HFFc6 (cell line): Measurements from ENCODE around the gene NOL3. TPM values are rescaled to one million over a fixed set of nuclear protein-coding genes. Genes with fewer than 3 reads are reported as not detected.

Source experiments
- DNase-seq: peaks from one replicate; pipeline ENCODE4 v3.0.0-alpha.2; 2018
- H3K27ac Mint-ChIP-seq: 2 replicates; pipeline ENCODE4 v1.8.0; 2020; ENCODE audit warnings: mild to moderate bottlenecking, mixed read lengths
- H3K27me3 Mint-ChIP-seq: 2 replicates; pipeline ENCODE4 v1.8.0; 2021; ENCODE audit warnings: mild to moderate bottlenecking, moderate library complexity, mixed read lengths; ENCODE audit not compliant: insufficient read depth
- H3K36me3 Mint-ChIP-seq: 2 replicates; pipeline ENCODE4 v1.8.0; 2021; ENCODE audit warnings: low read depth, mixed read lengths
- H3K4me1 Mint-ChIP-seq: 2 replicates; pipeline ENCODE4 v1.8.0; 2020; ENCODE audit warnings: low read depth, mixed read lengths
- H3K4me3 Mint-ChIP-seq: 2 replicates; pipeline ENCODE4 v1.8.0; 2020; ENCODE audit warnings: mild to moderate bottlenecking, moderate library complexity, mixed read lengths
- H3K9me3 Mint-ChIP-seq: 2 replicates; pipeline ENCODE4 v1.8.0; 2020; ENCODE audit warnings: mild to moderate bottlenecking, mixed read lengths
- total RNA-seq, 6 experiments: library from RNA; stranded (reverse); fragmentation: NEBNext Ultra II Directional; extraction: Animal tissue kit (Norgen Biotek cat#: 25700); gene quantifications; 2 replicates in 1 of 6; 3 replicates in 5 of 6; pipeline ENCODE4 v1.2.3, GENCODE V29; 2021
- TF ChIP-seq, protein P1 (sequence below): fragments of 200-600 bp; sonication (generic); IDR thresholded peaks from 2 replicates; pipeline ENCODE4 v1.5.0; 2021; ENCODE audit warnings: antibody characterized with exemption, mild to moderate bottlenecking

Gene NOL3
- total RNA-seq, 6 experiments from 2014 or later: 16.1 to 20.1 (median 17.7) TPM

DNA sequence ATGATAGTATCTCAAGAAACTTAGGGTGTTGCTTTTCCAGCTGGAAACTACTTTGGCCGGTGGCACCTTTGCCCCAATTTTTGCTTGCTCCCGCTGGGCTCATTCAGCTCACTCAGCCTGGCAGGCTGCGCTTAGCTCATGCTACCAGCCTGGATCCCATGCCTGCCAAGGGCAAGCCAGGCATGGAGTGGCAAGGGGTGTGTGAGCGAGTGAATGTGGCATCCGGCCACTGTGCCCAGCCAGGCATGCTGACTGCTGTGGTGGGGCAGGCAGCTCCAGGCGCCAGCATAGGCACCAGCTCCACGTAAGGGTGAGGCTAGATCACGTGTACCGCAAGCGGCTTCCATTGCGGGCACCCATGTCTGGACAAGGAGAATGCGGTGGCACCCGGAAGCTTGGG lies 28.9 kb upstream of the NOL3 start:
- TF ChIP-seq, protein P1, sequence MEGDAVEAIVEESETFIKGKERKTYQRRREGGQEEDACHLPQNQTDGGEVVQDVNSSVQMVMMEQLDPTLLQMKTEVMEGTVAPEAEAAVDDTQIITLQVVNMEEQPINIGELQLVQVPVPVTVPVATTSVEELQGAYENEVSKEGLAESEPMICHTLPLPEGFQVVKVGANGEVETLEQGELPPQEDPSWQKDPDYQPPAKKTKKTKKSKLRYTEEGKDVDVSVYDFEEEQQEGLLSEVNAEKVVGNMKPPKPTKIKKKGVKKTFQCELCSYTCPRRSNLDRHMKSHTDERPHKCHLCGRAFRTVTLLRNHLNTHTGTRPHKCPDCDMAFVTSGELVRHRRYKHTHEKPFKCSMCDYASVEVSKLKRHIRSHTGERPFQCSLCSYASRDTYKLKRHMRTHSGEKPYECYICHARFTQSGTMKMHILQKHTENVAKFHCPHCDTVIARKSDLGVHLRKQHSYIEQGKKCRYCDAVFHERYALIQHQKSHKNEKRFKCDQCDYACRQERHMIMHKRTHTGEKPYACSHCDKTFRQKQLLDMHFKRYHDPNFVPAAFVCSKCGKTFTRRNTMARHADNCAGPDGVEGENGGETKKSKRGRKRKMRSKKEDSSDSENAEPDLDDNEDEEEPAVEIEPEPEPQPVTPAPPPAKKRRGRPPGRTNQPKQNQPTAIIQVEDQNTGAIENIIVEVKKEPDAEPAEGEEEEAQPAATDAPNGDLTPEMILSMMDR: no peak
- Mint-ChIP-seq H3K36me3 (peaks cover 20% of the 10 kb centered on the region), H3K27ac (no peak overlapping the region)

DNA sequence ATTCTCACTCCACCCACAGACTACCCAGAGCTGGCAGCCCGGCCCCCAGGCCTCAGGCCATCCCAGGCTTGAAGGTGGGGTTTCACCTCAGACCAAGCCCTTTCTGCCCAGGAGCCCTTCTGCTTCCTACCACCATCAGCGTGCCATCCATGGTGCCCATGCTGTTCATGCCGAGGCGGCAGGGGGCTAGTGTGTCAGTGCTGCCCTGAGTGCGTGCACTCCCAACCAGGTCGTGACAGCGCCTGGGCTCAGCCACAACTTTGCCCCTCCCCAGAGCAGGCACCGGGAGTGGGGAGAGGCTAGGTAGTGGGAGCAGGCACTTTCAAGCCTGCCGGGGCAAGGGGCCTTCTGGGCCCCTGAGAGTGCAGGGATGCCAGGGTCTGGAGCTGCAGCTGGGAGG lies 28.0 kb upstream of the NOL3 start:
- Mint-ChIP-seq H3K9me3 (no peaks in the 10 kb centered on the region), H3K36me3 (peaks cover 20% of the 10 kb centered on the region), H3K4me1 (no peaks in the 10 kb centered on the region), H3K27me3 (peaks cover 2% of the 10 kb centered on the region), H3K4me3 (no peak overlapping the region), H3K27ac (no peak overlapping the region)
- TF ChIP-seq, protein P1: no peak
- no peak for DNase-seq

More for the DNA sequence above, 28.9 kb upstream of the NOL3 start:
- Mint-ChIP-seq H3K4me3 (no peak overlapping the region), H3K4me1 (no peaks in the 10 kb centered on the region), H3K27me3 (peaks cover 2% of the 10 kb centered on the region), H3K9me3 (no peaks in the 10 kb centered on the region)
- no peak for DNase-seq

DNA sequence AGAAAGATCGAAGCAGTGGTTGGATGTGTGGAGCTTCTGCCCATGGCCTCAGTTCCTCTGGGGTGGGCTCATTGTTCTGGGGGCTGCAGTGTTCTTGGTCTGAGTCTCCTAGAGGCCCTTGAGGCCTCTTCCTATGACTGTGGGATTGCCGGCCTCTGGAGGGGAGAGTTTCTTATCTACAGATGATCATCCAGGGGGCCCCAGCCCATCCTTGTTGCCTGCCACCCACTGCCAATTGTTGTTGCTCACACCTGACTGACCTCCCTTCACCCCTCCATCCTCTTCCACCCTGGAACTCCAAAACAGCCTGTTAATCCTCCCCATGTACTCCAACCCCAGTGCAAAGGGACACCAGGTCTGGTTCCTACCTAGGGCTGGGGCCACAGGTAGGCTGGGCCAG lies 25.4 kb upstream of the NOL3 start:
- no peak for DNase-seq
- H3K36me3 Mint-ChIP-seq: peaks cover 28% of the 10 kb centered on the region
- no peaks in the 10 kb centered on the region for H3K9me3 Mint-ChIP-seq
- H3K4me1 Mint-ChIP-seq: peaks cover 13% of the 10 kb centered on the region
- no peak overlapping the region for H3K4me3 Mint-ChIP-seq
- TF ChIP-seq, protein P1: no peak
- peaks cover 5% of the 10 kb centered on the region for H3K27me3 Mint-ChIP-seq
- H3K27ac Mint-ChIP-seq: no peak overlapping the region

DNA sequence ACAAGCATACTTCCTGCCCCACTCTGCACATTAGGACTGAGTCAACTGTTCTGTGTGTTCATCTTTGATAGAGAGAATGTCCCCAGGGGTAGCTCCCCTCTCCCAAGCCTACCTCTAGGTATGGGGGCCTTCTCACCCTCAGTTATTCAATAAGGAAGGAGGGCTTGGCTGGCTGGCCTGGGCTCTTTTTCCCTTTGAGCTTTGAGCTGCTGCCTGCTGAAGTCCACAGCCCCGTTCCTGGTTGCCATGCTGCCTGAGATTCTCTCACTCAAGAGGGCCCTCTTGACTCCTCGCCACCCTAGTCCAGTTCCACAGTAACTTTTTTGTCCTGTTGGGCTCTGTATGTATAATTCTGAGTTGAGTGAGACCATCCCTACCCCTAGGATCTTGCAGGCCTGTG lies 24.6 kb upstream of the NOL3 start:
- Mint-ChIP-seq H3K27ac (peak overlapping the region; percentile 28), H3K9me3 (no peaks in the 10 kb centered on the region), H3K4me1 (peaks cover 13% of the 10 kb centered on the region), H3K4me3 (no peak overlapping the region), H3K27me3 (peaks cover 5% of the 10 kb centered on the region), H3K36me3 (peaks cover 23% of the 10 kb centered on the region)
- no peak for DNase-seq
- TF ChIP-seq, protein P1: no peak

DNA sequence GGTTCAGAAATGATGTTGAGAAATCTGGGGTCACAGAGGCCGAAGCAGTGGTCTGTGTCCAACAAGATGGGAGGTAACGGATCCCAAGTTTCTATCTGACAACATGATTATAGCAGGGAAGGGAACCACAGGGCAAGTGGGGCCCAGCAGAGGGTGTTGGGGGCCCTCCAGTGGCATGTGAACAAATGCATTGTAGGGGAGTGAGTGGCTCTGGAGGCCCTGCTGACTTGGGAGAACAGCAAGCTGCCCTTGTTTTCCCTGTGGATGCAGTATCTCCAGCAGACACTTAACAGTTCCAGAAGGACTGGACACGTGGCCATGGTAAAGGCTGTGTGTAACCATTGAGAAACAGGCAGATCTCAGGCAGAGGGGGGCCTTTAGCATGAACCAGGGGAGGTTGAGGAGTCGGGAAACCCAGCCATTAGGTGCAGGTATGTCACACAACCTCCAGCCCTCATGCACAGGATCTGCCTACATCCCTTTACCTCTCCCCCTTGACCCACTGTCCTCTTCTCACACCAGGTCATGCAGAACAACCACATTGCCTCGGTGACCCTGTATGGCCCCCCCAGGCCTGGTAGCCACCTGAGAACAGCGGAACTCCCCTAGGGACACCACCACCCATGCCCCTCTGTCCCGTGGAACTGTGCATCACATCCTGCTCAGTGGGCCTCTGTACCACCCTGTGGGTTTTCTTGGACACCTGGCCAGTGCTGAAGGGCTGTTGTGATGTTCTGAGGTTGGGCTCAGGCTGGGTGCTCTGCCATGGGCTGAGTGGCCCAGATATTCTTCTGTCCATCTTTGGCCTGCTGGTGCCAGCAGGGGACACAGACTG lies 23.6 kb upstream of the NOL3 start:
- DNase-seq: no peak
- no peak overlapping the region for H3K4me3 Mint-ChIP-seq
- peaks cover 5% of the 10 kb centered on the region for H3K27me3 Mint-ChIP-seq
- TF ChIP-seq, protein P1: peak; percentile 21; the same call in 1 of the 2 replicates
- H3K36me3 Mint-ChIP-seq: peaks cover 17% of the 10 kb centered on the region
- H3K9me3 Mint-ChIP-seq: no peaks in the 10 kb centered on the region
- peaks cover 21% of the 10 kb centered on the region for H3K4me1 Mint-ChIP-seq
- peak overlapping the region; percentile 20; the same call in 1 of the 2 replicates for H3K27ac Mint-ChIP-seq
